Globus pallidus (tissue), 1 donor: ENCODE results near the gene DIO2.

Source experiments
- DNase-seq: peaks from one replicate; pipeline ENCODE4 v3.0.0-alpha.2; 2015; ENCODE audit warnings: low spot score

Gene DIO2

GRCh38 chr14:80211153-80212022 is at the start of gene DIO2:
Gene DIO2, minus strand, starts transcription at chr14:80211504. Its CDS starts 32 bp downstream, at chr14:80211472.
- peak; percentile 73 for DNase-seq

- DNase-seq, result no peak
Observed at GRCh38 chr14:80260645-80261044, 49.3 kb upstream of the DIO2 start.

- no peak for DNase-seq
Observed at GRCh38 chr14:80239631-80240030, 28.3 kb upstream of the DIO2 start.

- no peak for DNase-seq
Observed at GRCh38 chr14:80237143-80237542, 25.8 kb upstream of the DIO2 start.

GRCh38 chr14:80233470-80234089 is 22.3 kb upstream of the DIO2 start:
- no peak for DNase-seq

- DNase-seq, result no peak
Observed at GRCh38 chr14:80231702-80232101, 20.4 kb upstream of the DIO2 start.

GRCh38 chr14:80223696-80224465 is 12.6 kb upstream of the DIO2 start:
- no peak for DNase-seq

- no peak for DNase-seq
Observed at GRCh38 chr14:80216818-80217217, 5.5 kb upstream of the DIO2 start.

GRCh38 chr14:80215756-80216581 is 4.7 kb upstream of the DIO2 start:
- DNase-seq, result no peak

- no peak for DNase-seq
Observed at GRCh38 chr14:80215081-80215480, 3.8 kb upstream of the DIO2 start.

- no peak for DNase-seq
Observed at GRCh38 chr14:80213602-80214001, 2.3 kb upstream of the DIO2 start.

- DNase-seq, result no peak
Observed at GRCh38 chr14:80212023-80212397, 706 bp upstream of the DIO2 start.

- no peak for DNase-seq
Observed at GRCh38 chr14:80208461-80208860, 2.8 kb downstream of the DIO2 start.

- no peak for DNase-seq
Observed at GRCh38 chr14:80206351-80207080, 4.8 kb downstream of the DIO2 start.

GRCh38 chr14:80202888-80203562 is 8.3 kb downstream of the DIO2 start:
- no peak for DNase-seq

GRCh38 chr14:80200093-80200492 is 11.2 kb downstream of the DIO2 start:
- DNase-seq, result no peak

GRCh38 chr14:80188571-80188970 is 22.7 kb downstream of the DIO2 start:
- DNase-seq, result no peak

GRCh38 chr14:80186301-80186800 is 25.0 kb downstream of the DIO2 start:
- DNase-seq, result no peak

GRCh38 chr14:80176893-80177292 is 34.4 kb downstream of the DIO2 start:
- DNase-seq, result no peak

- DNase-seq, result no peak
Observed at GRCh38 chr14:80172375-80173051, 38.8 kb downstream of the DIO2 start.
